HG03095 (cell line): Measurements from ENCODE around the gene RFX8.
"Not testable (repeated sequence)": the region's sequence is repeated elsewhere in the genome, so short reads cannot be mapped to it uniquely, and the experiment has no call there.

ENCODE experiments used
- ATAC-seq: cut with Tn5 transposase; IDR thresholded peaks from one replicate; pipeline ENCODE4 v1.9.1; 2021; ENCODE audit warnings: moderate library complexity; ENCODE audit not compliant: unreplicated experiment

Gene RFX8

GRCh38 chr2:101474731-101475384 lies at the start of gene RFX8:
Gene RFX8, minus strand, starts transcription at chr2:101475112. Its CDS starts 8,264 bp downstream, at chr2:101466848.
- no peak for ATAC-seq

- no peak for ATAC-seq
Observed at GRCh38 chr2:101521487-101521886, 46.6 kb upstream of the RFX8 start.

GRCh38 chr2:101520246-101520645 lies 45.3 kb upstream of the RFX8 start:
- ATAC-seq: no peak

- ATAC-seq: no peak
Observed at GRCh38 chr2:101518578-101519492, 43.9 kb upstream of the RFX8 start.

GRCh38 chr2:101517758-101518271 lies 42.9 kb upstream of the RFX8 start:
- no peak for ATAC-seq

GRCh38 chr2:101516823-101517690 lies 42.1 kb upstream of the RFX8 start:
- ATAC-seq: no peak

- no peak for ATAC-seq
Observed at GRCh38 chr2:101516349-101516748, 41.4 kb upstream of the RFX8 start.

- ATAC-seq: no peak
Observed at GRCh38 chr2:101515477-101515876, 40.6 kb upstream of the RFX8 start.

GRCh38 chr2:101512993-101513392 lies 38.1 kb upstream of the RFX8 start:
- ATAC-seq: no peak

GRCh38 chr2:101511381-101511780 lies 36.5 kb upstream of the RFX8 start:
- no peak for ATAC-seq

GRCh38 chr2:101509499-101510284 lies 34.8 kb upstream of the RFX8 start:
- no peak for ATAC-seq

GRCh38 chr2:101508636-101509035 lies 33.7 kb upstream of the RFX8 start:
- no peak for ATAC-seq

GRCh38 chr2:101505276-101505675 lies 30.4 kb upstream of the RFX8 start:
- ATAC-seq: not testable (repeated sequence)

- not testable (repeated sequence) for ATAC-seq
Observed at GRCh38 chr2:101504744-101505143, 29.8 kb upstream of the RFX8 start.

- ATAC-seq: no peak
Observed at GRCh38 chr2:101502095-101502494, 27.2 kb upstream of the RFX8 start.

- ATAC-seq: no peak
Observed at GRCh38 chr2:101501443-101501842, 26.5 kb upstream of the RFX8 start.

- no peak for ATAC-seq
Observed at GRCh38 chr2:101500860-101501259, 25.9 kb upstream of the RFX8 start.

GRCh38 chr2:101500180-101500579 lies 25.3 kb upstream of the RFX8 start:
- ATAC-seq: no peak

GRCh38 chr2:101496279-101496678 lies 21.4 kb upstream of the RFX8 start:
- no peak for ATAC-seq

- ATAC-seq: no peak
Observed at GRCh38 chr2:101492936-101493473, 18.1 kb upstream of the RFX8 start.
